HL-60 (cell line): Measurements from ENCODE around the gene DDX23.

Experiments
- CTCF ChIP-seq: IDR thresholded peaks from one replicate; pipeline ENCODE4 v1.5.1; 2011; ENCODE audit warnings: low read length, control low read depth, inconsistent platforms; ENCODE audit not compliant: insufficient read depth
- GABPA ChIP-seq: IDR thresholded peaks from 2 replicates; pipeline ENCODE4 v1.6.1; 2012; ENCODE audit warnings: low read depth
- POLR2AphosphoS5 ChIP-seq: IDR thresholded peaks from 2 replicates; pipeline ENCODE4 v1.6.1; 2012; ENCODE audit warnings: low read depth
- REST ChIP-seq: IDR thresholded peaks from 2 replicates; pipeline ENCODE4 v1.6.1; 2012; ENCODE audit warnings: low read depth; ENCODE audit not compliant: insufficient replicate concordance
- SPI1 ChIP-seq: IDR thresholded peaks from 2 replicates; pipeline ENCODE4 v1.6.1; 2012; ENCODE audit warnings: low read depth, mild to moderate bottlenecking, borderline replicate concordance

- no peak for TF ChIP-seq CTCF
- TF ChIP-seq POLR2AphosphoS5 = no peak
- TF ChIP-seq REST = no peak
- no peak for TF ChIP-seq SPI1
- TF ChIP-seq GABPA = no peak
Measured at GRCh38 chr12:48823281-48823680, 28.7 kb downstream of the DDX23 start.
